Upper lobe of left lung (tissue), 4 donors: ENCODE measurements around the gene SPCS3.

Source experiments
- CTCF ChIP-seq, 6 experiments: fragments of 450-650 bp in 4 of 6; fragments of 200-600 bp in 2 of 6; sonication (generic) in 2 of 6; IDR thresholded peaks; one replicate each; pipeline ENCODE4 v1.5.1; 2016 to 2019; ENCODE audit warnings: antibody characterized with exemption in 6 of 6
- POLR2A ChIP-seq, 4 donors: fragments of 450-650 bp; IDR thresholded peaks; one replicate each; pipeline ENCODE4 v1.5.1; 2016 to 2017; ENCODE audit warnings: antibody characterized with exemption in 4 of 4, mild to moderate bottlenecking in 2 of 4

GRCh38 chr4:176333076-176333475, 13.3 kb downstream of the SPCS3 start:
- TF ChIP-seq CTCF (IDR thresholded peaks at IDR 0.05) (no peak), POLR2A (IDR thresholded peaks at IDR 0.05) (no peak)
